Omental fat pad (tissue), 4 donors: ENCODE results near the gene LDHB. TPM values are rescaled to one million over a fixed set of nuclear protein-coding genes. Genes with fewer than 3 reads are reported as not detected.
"Not testable (repeated sequence)": the region's sequence is repeated elsewhere in the genome, so short reads cannot be mapped to it uniquely, and the experiment has no call there.

ENCODE experiments used
- ATAC-seq: fragments of 150-250 bp; one replicate; pipeline ENCODE4 v1.9.1; 2016; ENCODE audit warnings: mild to moderate bottlenecking, moderate library complexity; ENCODE audit not compliant: low FRiP score
- DNase-seq: peaks from one replicate; pipeline ENCODE4 v3.0.0-alpha.2; 2019; ENCODE audit warnings: low spot score
- total RNA-seq, 4 donors: library from RNA; depleted of rRNA; stranded (reverse); fragments of >200 nt; gene quantifications; one replicate each; pipeline ENCODE4 v1.1.0, GENCODE V29; 2016
- TF ChIP-seq, protein P1 (sequence below), 3 donors: fragments of 450-650 bp; IDR thresholded peaks; one replicate each; pipeline ENCODE4 v1.5.1; 2016 to 2017; ENCODE audit warnings: antibody characterized with exemption in 3 of 3, mild to moderate bottlenecking in 3 of 3, moderate library complexity in 2 of 3

The LDHB gene
- total RNA-seq, 4 donors from 2014 or later = 259 to 578 (median 539) TPM

DNA sequence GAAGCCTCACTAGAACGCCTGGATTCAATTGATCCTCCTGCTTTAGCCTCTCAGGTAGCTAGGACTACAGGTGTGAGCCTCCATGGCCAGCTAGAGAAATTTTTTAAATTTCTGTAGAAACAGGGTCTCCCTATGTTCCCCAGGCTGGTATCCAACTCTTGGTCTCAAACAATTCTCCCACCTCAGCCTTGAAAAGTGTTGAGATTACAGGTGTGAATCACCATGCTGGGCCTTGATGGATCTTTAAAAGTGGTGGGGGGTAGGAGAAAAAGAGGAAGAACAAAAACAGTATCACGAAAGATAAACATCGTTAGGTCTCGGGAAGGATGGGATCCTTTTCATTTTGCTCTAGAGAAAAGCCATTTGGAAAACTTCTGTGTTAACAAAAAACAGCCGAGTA is 57.4 kb downstream of the LDHB start:
- DNase-seq (no peak), ATAC-seq (no peak)
- TF ChIP-seq, protein P1, sequence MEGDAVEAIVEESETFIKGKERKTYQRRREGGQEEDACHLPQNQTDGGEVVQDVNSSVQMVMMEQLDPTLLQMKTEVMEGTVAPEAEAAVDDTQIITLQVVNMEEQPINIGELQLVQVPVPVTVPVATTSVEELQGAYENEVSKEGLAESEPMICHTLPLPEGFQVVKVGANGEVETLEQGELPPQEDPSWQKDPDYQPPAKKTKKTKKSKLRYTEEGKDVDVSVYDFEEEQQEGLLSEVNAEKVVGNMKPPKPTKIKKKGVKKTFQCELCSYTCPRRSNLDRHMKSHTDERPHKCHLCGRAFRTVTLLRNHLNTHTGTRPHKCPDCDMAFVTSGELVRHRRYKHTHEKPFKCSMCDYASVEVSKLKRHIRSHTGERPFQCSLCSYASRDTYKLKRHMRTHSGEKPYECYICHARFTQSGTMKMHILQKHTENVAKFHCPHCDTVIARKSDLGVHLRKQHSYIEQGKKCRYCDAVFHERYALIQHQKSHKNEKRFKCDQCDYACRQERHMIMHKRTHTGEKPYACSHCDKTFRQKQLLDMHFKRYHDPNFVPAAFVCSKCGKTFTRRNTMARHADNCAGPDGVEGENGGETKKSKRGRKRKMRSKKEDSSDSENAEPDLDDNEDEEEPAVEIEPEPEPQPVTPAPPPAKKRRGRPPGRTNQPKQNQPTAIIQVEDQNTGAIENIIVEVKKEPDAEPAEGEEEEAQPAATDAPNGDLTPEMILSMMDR (IDR thresholded peaks at IDR 0.05) = no peak

- ATAC-seq (no peak), DNase-seq (no peak)
- TF ChIP-seq, protein P1 (IDR thresholded peaks at IDR 0.05) = no peak
Measured at GRCh38 chr12:21599143-21599999, 58.3 kb downstream of the LDHB start.

GRCh38 chr12:21598651-21599050 is 59.0 kb downstream of the LDHB start:
- ATAC-seq (no peak), DNase-seq (no peak)
- TF ChIP-seq, protein P1 (IDR thresholded peaks at IDR 0.05) = no peak

DNA sequence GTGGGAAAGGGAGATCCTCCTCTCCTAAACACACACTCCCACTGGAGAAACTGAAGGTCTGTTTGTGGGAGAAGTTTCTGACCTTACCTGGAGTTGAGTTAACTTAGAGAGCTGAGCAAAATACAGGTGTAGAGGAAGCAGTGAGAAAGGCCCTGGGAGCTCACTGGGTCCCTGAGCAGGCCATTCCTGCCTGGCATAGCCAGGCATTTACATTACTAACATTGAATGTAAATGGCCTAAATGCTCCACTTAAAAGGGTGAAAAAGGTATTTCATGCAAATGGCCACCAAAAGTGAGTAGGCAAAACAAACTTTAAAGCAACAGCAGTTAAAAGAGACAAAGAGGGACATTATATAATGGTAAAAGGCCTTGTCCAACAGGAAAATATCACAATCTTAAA is 62.3 kb downstream of the LDHB start:
- ATAC-seq = not testable (repeated sequence)

GRCh38 chr12:21585485-21585884 is 72.2 kb downstream of the LDHB start:
- ATAC-seq (no peak), DNase-seq (no peak)
- TF ChIP-seq, protein P1 (IDR thresholded peaks at IDR 0.05) = no peak

More for the DNA sequence above, 62.3 kb downstream of the LDHB start:
- not testable (repeated sequence) for DNase-seq

Other genes starting within 250 kb of the LDHB start
- 10 to 100 TPM; 13.8 to 24.9 (median 17.7) TPM for gene PYROXD1, start 220.2 kb downstream of the LDHB start, total RNA-seq
- 10 to 100 TPM; 28.7 to 41.6 (median 33.3) TPM for gene RECQL, start 156.2 kb downstream of the LDHB start, total RNA-seq
- gene GOLT1B, start 156.1 kb downstream of the LDHB start, total RNA-seq = 10 to 100 TPM; 22.0 to 39.0 (median 26.6) TPM
- gene SPX, start 131.5 kb downstream of the LDHB start, total RNA-seq = 1 to 10 TPM in 2 of 4 donors, under 1 TPM in 2; 0.38 to 5.4 (median 1.3) TPM
- 1 to 10 TPM in 1 of 4 donors, under 1 TPM in 3; 0.13 to 2.0 (median 0.45) TPM for gene GYS2, start 53.0 kb downstream of the LDHB start, total RNA-seq
- 10 to 100 TPM; 12.2 to 34.5 (median 26.4) TPM for gene KCNJ8, start 116.9 kb upstream of the LDHB start, total RNA-seq